ENCODE data around the gene DACH1. TPM values are rescaled to one million over a fixed set of nuclear protein-coding genes. Genes with fewer than 3 reads are reported as not detected.

Gene DACH1
- total RNA-seq, 2 experiments from 2014 or later: 0.71 to 0.89 TPM

GRCh38 chr13:71727662-71728061 lies 139.3 kb downstream of the DACH1 start:
- DNase-seq (no peak), ATAC-seq (ENCODE audit: poor library complexity) (no peak)
- Mint-ChIP-seq H3K36me3 (ENCODE audit: low read depth) (no peaks in the 10 kb centered on the region), H3K4me1 (ENCODE audit: low read depth) (no peaks in the 10 kb centered on the region), H3K9me3 (no peaks in the 10 kb centered on the region), H3K27ac (no peak overlapping the region), H3K27me3 (no peaks in the 10 kb centered on the region), H3K4me3 (no peak overlapping the region)
- ChIA-PET CTCF (no interaction called here), POLR2A (no interaction called here)
- intact Hi-C loops (cut with DNase I, micrococcal nuclease): no loop called here
- Histone ChIP-seq H3K27ac (ENCODE audit: low read depth in 1 of 2, low read length in 2 of 2) (no peak overlapping the region), H3K4me3 (ENCODE audit: low read length) (no peak overlapping the region), H3K9me3 (ENCODE audit: control insufficient read depth in 1 of 2, insufficient read depth in 1 of 2, low read length in 2 of 2) (no peaks in the 10 kb centered on the region), H3K4me1 (ENCODE audit: insufficient read depth, low read length) (no peaks in the 10 kb centered on the region), H3K36me3 (ENCODE audit: insufficient read depth, low read length) (no peaks in the 10 kb centered on the region), H3K27me3 (ENCODE audit: control insufficient read depth in 1 of 2, insufficient read depth in 2 of 2, low read length in 2 of 2) (no peaks in the 10 kb centered on the region)
- TF ChIP-seq CTCF (IDR thresholded peaks at IDR 0.05): no peak

- no peaks in the 10 kb centered on the region for H3K4me1 Mint-ChIP-seq (ENCODE audit: low read depth)
- no peak overlapping the region for H3K27ac ChIP-seq (ENCODE audit: low read depth in 1 of 2, low read length in 2 of 2)
- H3K9me3 Mint-ChIP-seq: no peaks in the 10 kb centered on the region
- H3K36me3 Mint-ChIP-seq (ENCODE audit: low read depth): no peaks in the 10 kb centered on the region
- H3K27me3 ChIP-seq (ENCODE audit: control insufficient read depth in 1 of 2, insufficient read depth in 2 of 2, low read length in 2 of 2): no peaks in the 10 kb centered on the region
- H3K4me3 ChIP-seq (ENCODE audit: low read length): no peak overlapping the region
- no peak for TF ChIP-seq CTCF (IDR thresholded peaks at IDR 0.05)
- ATAC-seq (ENCODE audit: poor library complexity) (no peak), DNase-seq (no peak)
- intact Hi-C loops (cut with DNase I, micrococcal nuclease): no loop called here
- no peaks in the 10 kb centered on the region for H3K9me3 ChIP-seq (ENCODE audit: control insufficient read depth in 1 of 2, insufficient read depth in 1 of 2, low read length in 2 of 2)
- ChIA-PET CTCF (no interaction called here), POLR2A (no interaction called here)
- H3K27ac Mint-ChIP-seq: no peak overlapping the region
- no peaks in the 10 kb centered on the region for H3K36me3 ChIP-seq (ENCODE audit: insufficient read depth, low read length)
- no peaks in the 10 kb centered on the region for H3K4me1 ChIP-seq (ENCODE audit: insufficient read depth, low read length)
- H3K27me3 Mint-ChIP-seq: no peaks in the 10 kb centered on the region
- no peak overlapping the region for H3K4me3 Mint-ChIP-seq
Measured at GRCh38 chr13:71727042-71727441, 140.0 kb downstream of the DACH1 start.

DNA sequence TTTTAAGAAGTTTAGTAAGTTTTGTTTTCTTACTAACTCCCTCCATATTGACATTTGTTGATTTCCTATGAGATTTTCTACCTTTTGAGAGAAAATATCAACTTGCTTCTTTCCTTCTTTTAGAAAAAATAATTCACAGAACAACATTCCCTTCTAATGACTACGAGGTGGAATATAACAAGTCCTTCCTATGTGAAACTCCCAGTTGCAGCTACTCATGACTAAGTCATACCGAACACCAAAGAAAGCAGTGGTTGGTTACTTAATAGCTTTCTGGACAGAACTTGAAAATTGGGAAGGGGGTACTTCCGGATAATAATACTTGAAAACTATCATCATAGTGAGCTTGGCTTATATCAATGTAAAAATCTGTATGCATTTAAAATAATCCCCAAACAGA lies 144.8 kb downstream of the DACH1 start:
- no peaks in the 10 kb centered on the region for H3K4me1 ChIP-seq (ENCODE audit: insufficient read depth, low read length)
- no peaks in the 10 kb centered on the region for H3K27me3 Mint-ChIP-seq
- H3K27ac Mint-ChIP-seq: no peak overlapping the region
- no peak overlapping the region for H3K27ac ChIP-seq (ENCODE audit: low read depth in 1 of 2, low read length in 2 of 2)
- no peaks in the 10 kb centered on the region for H3K36me3 ChIP-seq (ENCODE audit: insufficient read depth, low read length)
- H3K27me3 ChIP-seq (ENCODE audit: control insufficient read depth in 1 of 2, insufficient read depth in 2 of 2, low read length in 2 of 2): no peaks in the 10 kb centered on the region
- no peak overlapping the region for H3K4me3 Mint-ChIP-seq
- no peaks in the 10 kb centered on the region for H3K36me3 Mint-ChIP-seq (ENCODE audit: low read depth)
- POLR2A ChIA-PET: no interaction called here
- H3K4me1 Mint-ChIP-seq (ENCODE audit: low read depth): no peaks in the 10 kb centered on the region
- intact Hi-C loops (cut with DNase I, micrococcal nuclease): no loop called here
- no peaks in the 10 kb centered on the region for H3K9me3 ChIP-seq (ENCODE audit: control insufficient read depth in 1 of 2, insufficient read depth in 1 of 2, low read length in 2 of 2)
- H3K4me3 ChIP-seq (ENCODE audit: low read length): no peak overlapping the region
- CTCF ChIA-PET: no interaction called here
- no peaks in the 10 kb centered on the region for H3K9me3 Mint-ChIP-seq
- DNase-seq: no peak
- no peak for TF ChIP-seq CTCF (IDR thresholded peaks at IDR 0.05)
- no peak for ATAC-seq (ENCODE audit: poor library complexity)

All from CD4-positive, alpha-beta T cell (primary cell).